Measurements from ENCODE around the gene GRIK4.

DNA sequence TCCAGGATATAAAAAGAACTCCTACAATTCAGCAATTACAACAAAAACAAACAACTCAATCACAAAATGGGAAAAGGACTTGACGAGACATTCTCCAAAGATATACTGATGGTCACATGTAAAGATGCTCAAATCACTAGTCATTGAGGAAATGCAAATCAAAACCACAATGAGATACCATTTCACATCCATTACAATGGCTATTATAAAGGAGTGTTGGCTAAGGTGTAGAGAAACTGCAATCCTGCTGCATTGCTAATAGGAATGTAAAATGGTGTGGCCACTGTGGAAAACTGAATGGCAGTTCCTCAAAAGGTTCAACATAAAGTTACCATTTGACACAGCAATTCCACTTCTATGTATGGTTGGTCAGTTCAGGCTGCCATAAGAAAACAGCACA, 500.5 kb downstream of the GRIK4 start:
- no peak for TF ChIP-seq POLR2A (IDR thresholded peaks at IDR 0.05)
- TF ChIP-seq, protein P1, sequence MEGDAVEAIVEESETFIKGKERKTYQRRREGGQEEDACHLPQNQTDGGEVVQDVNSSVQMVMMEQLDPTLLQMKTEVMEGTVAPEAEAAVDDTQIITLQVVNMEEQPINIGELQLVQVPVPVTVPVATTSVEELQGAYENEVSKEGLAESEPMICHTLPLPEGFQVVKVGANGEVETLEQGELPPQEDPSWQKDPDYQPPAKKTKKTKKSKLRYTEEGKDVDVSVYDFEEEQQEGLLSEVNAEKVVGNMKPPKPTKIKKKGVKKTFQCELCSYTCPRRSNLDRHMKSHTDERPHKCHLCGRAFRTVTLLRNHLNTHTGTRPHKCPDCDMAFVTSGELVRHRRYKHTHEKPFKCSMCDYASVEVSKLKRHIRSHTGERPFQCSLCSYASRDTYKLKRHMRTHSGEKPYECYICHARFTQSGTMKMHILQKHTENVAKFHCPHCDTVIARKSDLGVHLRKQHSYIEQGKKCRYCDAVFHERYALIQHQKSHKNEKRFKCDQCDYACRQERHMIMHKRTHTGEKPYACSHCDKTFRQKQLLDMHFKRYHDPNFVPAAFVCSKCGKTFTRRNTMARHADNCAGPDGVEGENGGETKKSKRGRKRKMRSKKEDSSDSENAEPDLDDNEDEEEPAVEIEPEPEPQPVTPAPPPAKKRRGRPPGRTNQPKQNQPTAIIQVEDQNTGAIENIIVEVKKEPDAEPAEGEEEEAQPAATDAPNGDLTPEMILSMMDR (IDR thresholded peaks at IDR 0.05), result no peak
